Ramos (cell line): ENCODE results near the gene ACTR6.
"Not testable (repeated sequence)": the region's sequence is repeated elsewhere in the genome, so short reads cannot be mapped to it uniquely, and the experiment has no call there.

Experiments used
- in situ Hi-C: fragments of 300-500 bp; cut with MboI; formaldehyde crosslinking; loops from one replicate; pipeline ENCODE4 v1.14.3; 2022; ENCODE audit warnings: low sequenced_read_pairs; ENCODE audit not compliant: unreplicated experiment

Gene ACTR6

DNA sequence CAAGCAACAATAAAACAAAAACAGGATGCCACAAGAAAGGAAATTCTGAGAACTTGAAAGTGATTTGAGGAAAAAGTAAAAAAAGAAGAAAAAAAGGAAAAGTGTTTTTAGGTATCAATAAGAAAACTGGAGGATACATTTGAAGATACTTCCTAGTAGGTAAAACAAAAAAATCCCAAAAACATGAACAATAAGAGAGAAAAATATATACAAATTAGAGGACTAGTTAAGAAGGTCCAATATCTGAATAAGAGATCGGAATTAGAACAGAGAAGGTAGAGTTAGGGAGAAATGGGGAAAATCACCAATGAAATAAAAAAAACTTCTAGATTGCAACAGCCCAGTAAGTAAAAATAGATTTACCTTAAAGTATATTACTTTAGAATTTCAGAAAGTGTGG is 57.5 kb downstream of the ACTR6 start:
- in situ Hi-C loops: no loop called here

DNA sequence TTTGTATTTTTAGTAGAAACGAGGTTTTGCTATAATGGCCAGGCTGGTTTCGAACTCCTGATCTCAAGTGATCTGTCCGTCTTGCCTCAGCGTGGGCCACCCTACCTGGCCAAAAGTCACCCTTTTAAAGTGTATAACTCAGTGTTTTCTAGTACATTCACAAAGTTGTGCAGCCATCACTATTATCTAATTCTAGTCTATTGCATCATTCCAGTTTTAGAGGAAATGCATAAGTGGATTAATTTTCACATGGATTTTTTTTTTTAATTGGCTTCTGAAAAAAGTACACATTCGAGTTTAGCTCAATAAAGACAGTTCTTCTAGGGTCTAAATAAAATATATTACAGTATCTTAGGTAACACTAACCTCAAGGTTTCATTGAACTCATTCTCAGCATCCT is 62.5 kb downstream of the ACTR6 start:
- in situ Hi-C loops: no loop called here

DNA sequence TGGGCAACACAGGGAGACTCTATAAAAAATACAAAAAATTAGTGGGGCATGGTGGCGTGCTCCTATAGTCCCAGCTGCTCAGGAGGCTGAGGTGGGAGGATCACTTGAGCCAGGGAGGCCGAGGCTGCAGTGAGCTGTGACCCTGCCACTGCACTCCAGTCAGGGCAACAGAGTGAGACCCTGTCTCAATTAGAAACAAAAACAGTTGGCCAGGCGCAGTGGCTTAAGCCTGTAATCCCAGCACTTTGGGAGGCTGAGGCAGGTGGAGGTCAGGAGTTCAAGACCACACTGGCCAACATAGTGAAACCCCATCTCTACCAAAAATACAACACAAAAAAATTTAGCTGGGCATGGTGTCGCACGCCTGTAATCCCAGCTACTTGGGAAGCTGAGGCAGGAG is 64.5 kb downstream of the ACTR6 start:
- in situ Hi-C loops: not testable (repeated sequence)

DNA sequence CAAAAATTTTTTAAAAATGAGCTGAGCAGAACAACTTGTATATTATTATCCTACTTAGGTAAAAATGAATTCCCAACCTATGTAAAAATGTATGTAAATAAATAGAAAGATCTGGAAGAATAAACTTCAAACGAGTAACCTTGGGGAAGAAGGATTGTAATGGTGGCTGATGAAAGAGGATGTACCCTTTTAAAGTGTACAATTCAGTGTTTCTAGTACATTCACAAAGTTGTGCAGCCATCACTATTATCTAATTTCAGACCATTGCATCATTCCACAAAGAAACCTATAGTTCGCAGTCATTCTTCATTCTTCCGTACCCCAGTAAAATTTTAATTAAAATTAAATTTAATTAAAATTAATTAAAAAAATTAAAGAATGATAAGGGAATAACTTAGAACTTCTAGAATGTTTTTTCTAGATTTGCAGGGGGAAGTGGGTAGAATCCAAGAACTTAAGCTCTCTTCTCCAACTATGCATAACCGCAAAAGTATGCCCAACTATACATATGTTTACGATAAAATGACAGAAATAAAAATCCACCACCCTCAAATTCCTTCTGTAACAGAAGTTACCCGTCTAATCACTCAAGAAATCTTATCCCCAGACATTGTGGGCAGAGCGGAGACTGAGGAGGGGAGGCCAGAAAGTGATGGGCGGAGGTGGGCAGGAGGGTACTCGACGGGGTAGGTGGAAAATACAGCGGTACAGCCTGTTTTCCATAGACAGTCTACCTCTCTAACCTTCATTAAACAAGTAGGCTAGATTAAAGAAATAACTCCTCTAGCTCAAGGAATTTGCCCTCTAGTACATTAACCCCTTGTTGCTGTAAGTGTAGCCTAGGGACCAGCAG is 65.3 kb downstream of the ACTR6 start:
- in situ Hi-C loops: no loop called here

DNA sequence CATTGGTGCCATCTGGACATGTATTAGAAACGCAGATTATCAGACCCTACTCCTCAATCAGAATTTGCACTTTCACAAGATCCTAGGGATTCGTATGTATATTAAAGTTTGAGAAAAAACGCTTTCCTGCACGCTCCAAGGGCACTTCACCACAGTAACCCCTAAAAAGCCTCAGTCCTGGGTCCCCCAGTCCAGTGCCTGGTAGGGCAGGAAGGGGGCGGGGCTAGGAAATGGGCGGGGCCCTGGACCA is 65.9 kb downstream of the ACTR6 start:
- in situ Hi-C loops: no loop called here

DNA sequence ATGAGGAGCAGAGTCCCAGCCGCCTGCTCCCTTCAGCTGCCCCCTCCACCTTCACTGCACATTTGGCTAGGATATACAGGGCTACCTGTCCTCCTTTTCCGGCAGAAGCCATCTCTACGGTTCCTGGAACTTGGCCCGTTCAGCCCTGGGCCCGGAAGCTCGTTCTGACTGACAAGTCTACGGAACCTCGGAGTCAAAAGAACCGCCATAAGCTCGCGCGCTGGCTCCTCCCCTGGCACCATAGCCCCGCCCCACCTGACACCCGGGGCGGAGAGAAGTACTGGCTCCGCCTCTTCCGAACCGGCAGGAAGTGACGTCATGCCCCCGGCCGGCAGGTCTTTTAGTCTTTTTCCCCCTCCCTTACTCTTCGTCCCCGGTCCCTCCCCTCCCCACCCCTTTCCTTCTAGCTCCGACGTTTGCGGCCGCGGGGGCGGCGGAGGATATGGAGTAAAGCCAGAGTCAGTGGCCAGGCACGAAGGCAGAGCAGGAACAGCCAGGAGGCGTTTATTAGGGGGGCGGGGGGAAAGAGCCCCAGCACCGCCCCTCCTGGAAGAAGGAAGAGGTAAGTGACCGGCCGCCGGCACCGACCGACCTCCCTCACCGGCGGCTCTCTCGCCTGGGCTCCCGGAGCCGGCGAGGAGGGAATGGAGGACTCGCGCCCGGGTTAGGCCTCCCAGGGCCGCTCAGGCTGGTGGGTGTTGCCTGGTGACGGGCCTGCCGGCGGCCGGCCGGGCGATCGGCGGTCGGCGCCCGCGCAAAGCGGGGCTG is 66.4 kb downstream of the ACTR6 start, which contains the start of the genes DEPDC4 and SCYL2:
DEPDC4 (minus strand) TSS at position 245 of the 768 bp plus-strand sequence; CDS start at position 242, 3 bp downstream.
SCYL2 (plus strand) TSS at position 343 of the 768 bp plus-strand sequence. CDS start 15,794 bp downstream, outside the sequence.
- in situ Hi-C loops: no loop called here

DNA sequence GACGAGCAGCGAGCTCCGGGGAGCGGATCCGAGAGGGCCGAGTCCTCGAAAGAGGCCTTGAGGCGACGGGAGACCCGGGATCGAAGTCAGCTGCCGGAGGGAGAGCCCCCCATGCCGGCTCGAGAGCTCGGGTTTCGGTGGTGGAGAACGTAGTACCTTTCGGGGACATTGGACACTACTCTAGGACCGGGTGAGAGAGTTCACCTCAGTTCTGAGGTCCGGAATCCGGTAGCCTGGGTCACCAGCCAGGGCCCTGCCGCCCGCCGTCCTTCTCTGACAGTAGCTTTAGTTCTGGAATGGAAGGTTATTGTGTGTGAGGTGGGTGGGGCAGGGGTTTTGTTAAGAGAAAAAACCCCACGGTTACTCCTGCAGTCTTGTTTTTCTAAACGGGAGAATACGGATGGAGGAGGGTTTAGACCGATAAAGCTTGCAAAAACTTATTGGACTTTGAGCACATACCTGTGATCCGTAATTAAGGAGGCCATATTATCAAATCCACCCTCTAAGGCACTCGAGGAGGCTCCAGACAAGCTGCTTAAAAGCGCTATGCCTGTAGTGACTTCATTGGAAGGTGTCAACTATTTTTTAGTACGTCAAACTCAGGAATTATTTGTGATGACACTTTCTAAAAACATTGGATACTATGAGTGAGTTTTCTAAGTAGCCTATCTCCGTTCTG is 67.1 kb downstream of the ACTR6 start:
- in situ Hi-C loops: no loop called here

DNA sequence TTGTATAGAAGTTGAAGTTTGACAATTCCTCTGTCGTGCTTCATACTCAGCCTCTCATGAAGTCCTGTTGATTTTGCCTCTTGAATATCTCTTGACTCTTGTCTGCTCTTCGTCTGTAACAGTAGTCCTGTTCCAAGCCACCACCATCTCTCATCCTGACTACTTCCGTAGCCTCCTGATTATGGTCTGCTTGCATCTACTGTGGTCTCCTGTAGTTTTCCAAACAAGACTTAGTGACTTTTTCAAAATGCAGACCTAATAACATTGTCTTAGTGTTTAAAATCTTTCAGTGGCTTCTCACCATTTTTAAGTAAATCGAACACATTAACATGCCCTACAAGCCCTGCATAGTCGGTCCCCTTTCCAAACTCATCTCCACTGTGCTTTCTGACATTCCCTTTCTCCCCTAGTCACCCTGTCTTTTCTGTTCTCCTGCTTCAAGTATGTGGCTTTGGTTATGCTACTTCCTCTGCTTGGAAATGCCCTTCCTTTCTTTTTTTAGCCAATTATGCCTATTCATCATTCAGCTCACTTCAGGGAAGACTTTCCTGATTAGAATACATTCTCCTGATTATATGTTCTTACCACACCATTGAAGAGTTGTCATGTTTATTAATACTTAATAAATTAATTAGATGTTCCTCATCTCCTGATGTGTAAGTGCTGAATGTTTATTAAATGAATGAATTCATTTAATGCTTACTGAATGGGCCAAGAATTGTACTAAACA is 68.4 kb downstream of the ACTR6 start:
- in situ Hi-C loops: no loop called here

DNA sequence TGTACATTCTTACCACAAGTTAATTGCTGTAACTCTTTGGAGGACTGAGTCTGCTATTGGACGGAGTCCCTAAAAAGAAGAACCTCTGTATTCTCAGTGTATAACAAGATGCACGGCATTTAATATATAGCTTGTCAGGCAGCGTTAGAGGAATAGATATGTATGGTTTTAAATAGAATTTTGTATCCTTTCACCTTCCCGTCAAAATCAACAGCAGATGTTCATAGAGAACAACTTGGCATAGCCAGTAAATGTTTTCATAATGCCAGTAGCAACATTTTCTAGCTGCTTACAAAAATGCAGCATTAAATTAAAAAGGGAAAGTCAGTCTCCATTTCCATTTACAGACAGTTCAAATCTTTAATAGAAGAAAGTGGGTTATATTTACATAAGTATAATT is 73.2 kb downstream of the ACTR6 start:
- in situ Hi-C loops: no loop called here
